Measurements from ENCODE around the gene BHLHE40.

Gene BHLHE40

DNA sequence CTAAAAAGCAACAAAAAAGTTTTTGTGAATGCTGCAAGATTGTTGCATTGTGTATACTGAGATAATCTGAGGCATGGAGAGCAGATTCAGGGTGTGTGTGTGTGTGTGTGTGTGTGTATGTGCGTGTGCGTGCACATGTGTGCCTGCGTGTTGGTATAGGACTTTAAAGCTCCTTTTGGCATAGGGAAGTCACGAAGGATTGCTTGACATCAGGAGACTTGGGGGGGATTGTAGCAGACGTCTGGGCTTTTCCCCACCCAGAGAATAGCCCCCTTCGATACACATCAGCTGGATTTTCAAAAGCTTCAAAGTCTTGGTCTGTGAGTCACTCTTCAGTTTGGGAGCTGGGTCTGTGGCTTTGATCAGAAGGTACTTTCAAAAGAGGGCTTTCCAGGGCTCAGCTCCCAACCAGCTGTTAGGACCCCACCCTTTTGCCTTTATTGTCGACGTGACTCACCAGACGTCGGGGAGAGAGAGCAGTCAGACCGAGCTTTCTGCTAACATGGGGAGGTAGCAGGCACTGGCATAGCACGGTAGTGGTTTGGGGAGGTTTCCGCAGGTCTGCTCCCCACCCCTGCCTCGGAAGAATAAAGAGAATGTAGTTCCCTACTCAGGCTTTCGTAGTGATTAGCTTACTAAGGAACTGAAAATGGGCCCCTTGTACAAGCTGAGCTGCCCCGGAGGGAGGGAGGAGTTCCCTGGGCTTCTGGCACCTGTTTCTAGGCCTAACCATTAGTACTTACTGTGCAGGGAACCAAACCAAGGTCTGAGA, 4.7 kb downstream of the BHLHE40 start:
- peak overlapping the region; percentile 2 for H3K4me2 ChIP-seq (ENCODE audit: low read depth, low read length, poor library complexity, severe bottlenecking)
- peaks cover 18% of the 10 kb centered on the region for H3K36me3 ChIP-seq (ENCODE audit: low read length)
- H4K20me1 ChIP-seq (ENCODE audit: low read depth, low read length) = 0 out of 2 replicates have a peak, but pooled peaks cover 6% of the 10 kb centered on the region
- no peak overlapping the region for H2AFZ ChIP-seq (ENCODE audit: low read depth, low read length, severe bottlenecking)
- peaks cover 22% of the 10 kb centered on the region; the same call in 1 of the 2 replicates for H3F3A ChIP-seq (ENCODE audit: insufficient read depth)
- no peaks in the 10 kb centered on the region for H3K27me3 ChIP-seq (ENCODE audit: low read length)
- H3K9ac ChIP-seq (ENCODE audit: low read length) = no peak overlapping the region
- H3K9me2 ChIP-seq (replicated peaks; ENCODE audit: insufficient read depth, low read length) = no peaks in the 10 kb centered on the region
- H3K9me3 ChIP-seq (ENCODE audit: insufficient read depth, low read length) = no peaks in the 10 kb centered on the region
- TF ChIP-seq EZH2phosphoT487 (conservative IDR thresholded peaks at IDR 0.05; ENCODE audit: low read length) = no peak
- TF ChIP-seq, protein P1, sequence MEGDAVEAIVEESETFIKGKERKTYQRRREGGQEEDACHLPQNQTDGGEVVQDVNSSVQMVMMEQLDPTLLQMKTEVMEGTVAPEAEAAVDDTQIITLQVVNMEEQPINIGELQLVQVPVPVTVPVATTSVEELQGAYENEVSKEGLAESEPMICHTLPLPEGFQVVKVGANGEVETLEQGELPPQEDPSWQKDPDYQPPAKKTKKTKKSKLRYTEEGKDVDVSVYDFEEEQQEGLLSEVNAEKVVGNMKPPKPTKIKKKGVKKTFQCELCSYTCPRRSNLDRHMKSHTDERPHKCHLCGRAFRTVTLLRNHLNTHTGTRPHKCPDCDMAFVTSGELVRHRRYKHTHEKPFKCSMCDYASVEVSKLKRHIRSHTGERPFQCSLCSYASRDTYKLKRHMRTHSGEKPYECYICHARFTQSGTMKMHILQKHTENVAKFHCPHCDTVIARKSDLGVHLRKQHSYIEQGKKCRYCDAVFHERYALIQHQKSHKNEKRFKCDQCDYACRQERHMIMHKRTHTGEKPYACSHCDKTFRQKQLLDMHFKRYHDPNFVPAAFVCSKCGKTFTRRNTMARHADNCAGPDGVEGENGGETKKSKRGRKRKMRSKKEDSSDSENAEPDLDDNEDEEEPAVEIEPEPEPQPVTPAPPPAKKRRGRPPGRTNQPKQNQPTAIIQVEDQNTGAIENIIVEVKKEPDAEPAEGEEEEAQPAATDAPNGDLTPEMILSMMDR (IDR thresholded peaks at IDR 0.05; ENCODE audit: insufficient read depth, low read length, poor library complexity, severe bottlenecking) = no peak
- no peak overlapping the region for H3K4me3 ChIP-seq (ENCODE audit: insufficient read depth, low read length, poor library complexity, severe bottlenecking)
- 0 out of 2 replicates have a peak overlapping the region, but pooled peaks have one; percentile 5 for H3K27ac ChIP-seq (ENCODE audit: low read depth, low read length)
- H3K79me2 ChIP-seq (ENCODE audit: insufficient read depth, low read length) = no peaks in the 10 kb centered on the region; the same call in 1 of the 2 replicates

DNA sequence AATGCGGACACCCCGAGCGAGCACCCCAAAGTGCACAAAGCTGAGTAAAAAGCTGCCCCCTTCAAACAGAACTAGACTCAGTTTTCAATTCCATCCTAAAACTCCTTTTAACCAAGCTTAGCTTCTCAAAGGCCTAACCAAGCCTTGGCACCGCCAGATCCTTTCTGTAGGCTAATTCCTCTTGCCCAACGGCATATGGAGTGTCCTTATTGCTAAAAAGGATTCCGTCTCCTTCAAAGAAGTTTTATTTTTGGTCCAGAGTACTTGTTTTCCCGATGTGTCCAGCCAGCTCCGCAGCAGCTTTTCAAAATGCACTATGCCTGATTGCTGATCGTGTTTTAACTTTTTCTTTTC, 5.3 kb downstream of the BHLHE40 start:
- H4K20me1 ChIP-seq (ENCODE audit: low read depth, low read length) = 0 out of 2 replicates have a peak, but pooled peaks cover 6% of the 10 kb centered on the region
- H3K9ac ChIP-seq (ENCODE audit: low read length) = no peak overlapping the region
- no peak overlapping the region for H3K4me3 ChIP-seq (ENCODE audit: insufficient read depth, low read length, poor library complexity, severe bottlenecking)
- H3K9me2 ChIP-seq (replicated peaks; ENCODE audit: insufficient read depth, low read length) = no peaks in the 10 kb centered on the region
- peaks cover 22% of the 10 kb centered on the region; the same call in 1 of the 2 replicates for H3F3A ChIP-seq (ENCODE audit: insufficient read depth)
- H3K79me2 ChIP-seq (ENCODE audit: insufficient read depth, low read length) = no peaks in the 10 kb centered on the region; the same call in 1 of the 2 replicates
- H3K27ac ChIP-seq (ENCODE audit: low read depth, low read length) = no peak overlapping the region
- H3K9me3 ChIP-seq (ENCODE audit: insufficient read depth, low read length) = no peaks in the 10 kb centered on the region
- H3K4me2 ChIP-seq (ENCODE audit: low read depth, low read length, poor library complexity, severe bottlenecking) = no peak overlapping the region
- TF ChIP-seq, protein P1 (IDR thresholded peaks at IDR 0.05; ENCODE audit: insufficient read depth, low read length, poor library complexity, severe bottlenecking) = no peak
- no peak for TF ChIP-seq EZH2phosphoT487 (conservative IDR thresholded peaks at IDR 0.05; ENCODE audit: low read length)
- H2AFZ ChIP-seq (ENCODE audit: low read depth, low read length, severe bottlenecking) = no peak overlapping the region
- no peaks in the 10 kb centered on the region for H3K27me3 ChIP-seq (ENCODE audit: low read length)
- H3K36me3 ChIP-seq (ENCODE audit: low read length) = peaks cover 18% of the 10 kb centered on the region

DNA sequence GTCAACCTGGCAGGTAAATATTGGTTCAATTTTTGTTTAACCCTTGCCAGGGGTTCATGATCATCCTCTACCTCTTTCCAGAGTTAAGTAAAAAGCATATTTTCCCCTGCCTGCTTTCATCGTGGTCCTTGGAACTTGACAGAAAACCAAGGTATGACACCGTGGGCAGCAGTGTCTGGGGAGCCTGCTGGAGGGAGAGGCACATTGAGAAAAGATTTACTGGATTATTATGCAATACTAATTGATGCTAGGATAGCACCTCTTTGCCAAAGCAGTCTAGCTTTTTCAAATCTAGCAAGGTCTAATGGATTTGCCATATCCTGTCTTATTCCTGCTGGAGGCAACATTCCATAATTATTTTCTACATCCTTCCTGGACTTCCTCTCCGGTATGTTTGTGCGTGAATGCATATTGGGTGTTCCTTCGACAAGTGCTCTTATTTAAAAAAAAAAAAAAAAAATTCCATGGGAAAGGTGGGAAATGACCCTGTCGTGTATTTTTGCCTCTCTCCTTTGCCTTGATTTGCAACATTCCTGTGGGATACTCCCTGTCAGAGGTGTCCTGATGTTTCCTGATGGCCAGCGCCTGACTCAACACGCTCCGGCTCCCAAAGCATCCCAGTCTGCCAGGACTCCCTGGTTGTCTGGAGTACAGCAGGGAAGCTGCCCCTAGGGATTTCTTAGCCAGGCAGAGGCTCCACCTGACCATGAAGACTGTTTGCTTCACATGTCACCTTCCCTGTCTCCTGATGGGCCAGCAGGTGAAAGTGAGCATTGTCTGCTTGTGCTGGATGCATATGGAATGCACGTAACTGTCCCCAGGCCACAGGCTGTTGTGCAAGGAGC, 6.3 kb downstream of the BHLHE40 start:
- Histone ChIP-seq H3K9ac (ENCODE audit: low read length) (no peak overlapping the region), H3F3A (ENCODE audit: insufficient read depth) (peaks cover 22% of the 10 kb centered on the region; the same call in 1 of the 2 replicates), H3K9me3 (ENCODE audit: insufficient read depth, low read length) (no peaks in the 10 kb centered on the region), H4K20me1 (ENCODE audit: low read depth, low read length) (0 out of 2 replicates have a peak, but pooled peaks cover 6% of the 10 kb centered on the region), H3K9me2 (replicated peaks; ENCODE audit: insufficient read depth, low read length) (no peaks in the 10 kb centered on the region), H3K36me3 (ENCODE audit: low read length) (peaks cover 18% of the 10 kb centered on the region), H3K27me3 (ENCODE audit: low read length) (no peaks in the 10 kb centered on the region), H3K79me2 (ENCODE audit: insufficient read depth, low read length) (no peaks in the 10 kb centered on the region), H2AFZ (ENCODE audit: low read depth, low read length, severe bottlenecking) (no peak overlapping the region), H3K4me2 (ENCODE audit: low read depth, low read length, poor library complexity, severe bottlenecking) (no peak overlapping the region), H3K27ac (ENCODE audit: low read depth, low read length) (no peak overlapping the region), H3K4me3 (ENCODE audit: insufficient read depth, low read length, poor library complexity, severe bottlenecking) (no peak overlapping the region)
- no peak for TF ChIP-seq EZH2phosphoT487 (conservative IDR thresholded peaks at IDR 0.05; ENCODE audit: low read length)
- TF ChIP-seq, protein P1 (IDR thresholded peaks at IDR 0.05; ENCODE audit: insufficient read depth, low read length, poor library complexity, severe bottlenecking) = no peak
